GM19099 (cell line): Measurements from ENCODE around the gene PRKAR1A.

Source experiments
- POLR2A ChIP-seq: IDR thresholded peaks from 3 replicates; pipeline ENCODE4 v1.6.1; 2011; ENCODE audit warnings: low read depth; ENCODE audit not compliant: insufficient read length; ENCODE audit errors: extremely low read depth

PRKAR1A gene

DNA sequence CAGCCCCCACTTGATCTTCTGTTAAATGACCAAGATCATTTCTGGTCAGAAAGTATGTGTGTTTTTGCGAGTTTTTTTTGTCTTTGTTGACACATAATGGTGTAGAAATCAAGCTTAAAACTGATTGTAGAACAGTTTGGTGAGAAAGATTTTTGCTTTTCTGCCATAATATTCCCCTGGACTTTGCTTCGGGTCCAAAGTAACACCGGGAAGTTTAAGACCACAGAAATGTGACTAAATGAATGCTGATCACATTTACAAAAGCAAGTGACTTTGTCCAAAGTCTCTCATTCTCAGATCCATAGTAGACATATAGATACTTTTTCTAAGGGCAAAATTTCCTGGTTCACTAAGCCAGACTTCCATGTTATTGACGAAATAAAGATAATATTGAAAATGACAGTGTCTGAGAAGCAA lies 86.3 kb downstream of the PRKAR1A start:
- TF ChIP-seq POLR2A, result no peak

- no peak for TF ChIP-seq POLR2A
Observed at GRCh38 chr17:68599091-68599490, 86.9 kb downstream of the PRKAR1A start.

DNA sequence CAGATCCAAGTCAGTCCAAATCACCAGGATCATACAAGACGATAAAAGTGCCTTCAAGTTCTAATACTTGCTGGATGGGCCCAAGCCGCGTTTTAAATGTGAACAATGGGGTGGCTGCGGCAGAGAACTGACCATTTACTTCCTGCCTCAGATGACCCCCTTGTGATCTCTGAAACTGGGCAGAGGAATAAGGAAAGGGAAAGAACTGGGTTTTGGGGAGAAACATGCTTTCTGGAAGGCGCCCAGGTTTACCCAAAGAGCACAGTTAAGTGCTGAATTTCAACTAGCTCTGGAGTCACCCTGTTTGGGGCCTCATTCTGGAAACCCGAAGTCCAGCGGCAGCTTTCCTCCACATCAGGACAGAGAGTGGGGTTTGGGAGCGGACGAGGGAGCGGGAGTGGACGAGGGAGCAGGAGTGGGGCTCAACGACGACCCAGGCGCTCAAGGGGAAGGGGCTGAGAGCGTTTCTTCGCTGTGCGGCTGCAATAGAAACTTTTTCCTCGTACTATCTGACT lies 87.4 kb downstream of the PRKAR1A start:
- no peak for TF ChIP-seq POLR2A

DNA sequence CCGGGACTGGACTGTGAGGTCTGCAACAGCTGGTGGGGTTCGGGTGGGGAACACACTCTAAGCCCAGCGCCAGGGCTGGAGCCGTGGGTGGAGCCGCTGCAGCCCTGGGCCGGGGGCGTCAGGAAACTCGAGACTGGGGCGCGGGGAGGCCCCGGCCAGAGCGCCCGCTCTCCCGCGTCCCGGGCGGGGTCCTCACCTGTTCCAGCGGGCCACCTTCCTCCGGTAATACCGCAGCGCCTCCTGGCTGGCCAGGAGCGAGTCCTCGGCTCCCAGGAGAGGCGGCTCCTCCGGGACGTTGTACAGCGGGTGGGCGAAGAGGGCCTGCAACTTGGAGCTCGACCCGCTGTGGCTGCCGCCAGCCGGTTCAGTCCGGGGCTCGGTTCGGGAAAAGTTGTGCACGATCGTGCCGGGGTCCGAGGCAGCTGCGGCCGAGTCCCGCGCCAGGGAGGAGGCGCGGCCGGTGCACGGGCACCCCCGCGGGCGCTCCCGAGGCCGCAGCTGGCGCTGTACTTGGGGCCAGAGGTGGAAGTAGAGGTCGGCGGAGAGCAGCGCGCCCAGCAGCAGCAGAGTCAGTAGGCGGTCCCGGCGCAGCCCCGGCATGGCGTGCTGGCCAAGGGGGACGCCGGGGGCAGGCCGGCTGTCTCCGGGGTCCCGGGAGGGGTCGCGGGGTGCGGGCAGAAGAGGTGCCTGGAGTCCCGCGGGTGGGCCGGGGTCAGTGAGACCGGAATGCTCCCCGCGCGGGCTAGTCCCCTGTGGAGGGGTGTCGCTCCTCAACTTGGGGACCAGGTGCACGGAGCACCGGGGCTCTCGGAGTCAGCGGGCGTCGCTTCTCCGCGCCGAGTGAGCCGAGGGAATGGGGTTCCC lies 88.1 kb downstream of the PRKAR1A start:
- no peak for TF ChIP-seq POLR2A
